ENCODE results near the gene PIN4. TPM values are rescaled to one million over a fixed set of nuclear protein-coding genes. Genes with fewer than 3 reads are reported as not detected.
"Not testable (repeated sequence)": the region's sequence is repeated elsewhere in the genome, so short reads cannot be mapped to it uniquely, and the experiment has no call there.

PIN4 gene
- total RNA-seq, 5 donors from 2014 or later (not counting 1 experiment from before 2014, with no cell fraction given) = 4.1 to 9.8 (median 7.1) TPM

GRCh38 chrX:72158773-72159172 lies 22.8 kb upstream of the PIN4 start:
- H3K4me1 Mint-ChIP-seq = no peaks in the 10 kb centered on the region
- ChIA-PET CTCF (no interaction called here), POLR2A (no interaction called here)
- DNase-seq (no peak), ATAC-seq (replicated peaks in 1 of 4) (no peak)
- no peaks in the 10 kb centered on the region for H3K4me1 ChIP-seq (ENCODE audit: control insufficient read depth in 1 of 2, extremely low read depth in 1 of 2, insufficient read depth in 2 of 2, low read length in 2 of 2)
- no peak overlapping the region for H3K27ac ChIP-seq (ENCODE audit: low read length)
- H3K27me3 Mint-ChIP-seq = peaks cover 0 to 21% of the 10 kb centered on the region in 2 donors
- H3K27me3 ChIP-seq (replicated peaks in 1 of 2; ENCODE audit: control insufficient read depth in 2 of 2, extremely low read depth in 1 of 2, insufficient read depth in 2 of 2, low read length in 1 of 2) = no peaks in the 10 kb centered on the region
- no peak overlapping the region for H3K4me3 Mint-ChIP-seq
- no peaks in the 10 kb centered on the region for H3K9me3 ChIP-seq
- no peak overlapping the region for H3K27ac Mint-ChIP-seq
- WGBS (ENCODE audit: insufficient coverage) = 60% methylated on average over 1 of the region's 3 CpGs
- no peak overlapping the region for H3K4me3 ChIP-seq (ENCODE audit: control insufficient read depth in 1 of 2, extremely low read depth in 1 of 2, low read length in 1 of 2)
- H3K36me3 ChIP-seq (ENCODE audit: control insufficient read depth in 2 of 2, extremely low read depth in 1 of 2, insufficient read depth in 1 of 2, low read length in 1 of 2) = no peaks in the 10 kb centered on the region
- no peaks in the 10 kb centered on the region for H3K36me3 Mint-ChIP-seq
- H3K9me3 Mint-ChIP-seq = no peaks in the 10 kb centered on the region

- no peak overlapping the region for H3K4me3 ChIP-seq (ENCODE audit: control insufficient read depth in 1 of 2, extremely low read depth in 1 of 2, low read length in 1 of 2)
Measured at GRCh38 chrX:72159769-72160168, 21.8 kb upstream of the PIN4 start.

DNA sequence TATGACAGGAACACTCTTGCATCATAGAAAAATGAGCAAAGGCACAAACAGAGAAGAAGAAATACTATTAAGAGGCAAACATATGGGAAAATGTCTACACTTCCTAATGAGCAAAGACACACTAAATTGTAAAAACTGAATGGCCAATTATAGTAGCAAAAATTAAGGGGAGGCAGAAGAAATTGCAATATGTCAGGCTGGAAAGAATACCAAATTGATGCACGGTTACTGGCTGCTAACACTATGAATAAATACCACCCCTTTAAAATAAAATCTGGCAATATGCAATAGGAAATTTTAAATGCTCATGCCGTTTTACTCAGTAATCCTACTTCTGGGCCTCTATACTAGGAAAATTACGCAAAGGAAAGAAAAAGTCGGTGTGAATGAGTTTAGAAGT lies 16.0 kb upstream of the PIN4 start:
- Mint-ChIP-seq H3K9me3 (no peaks in the 10 kb centered on the region), H3K27me3 (peaks cover 0 to 11% of the 10 kb centered on the region in 2 donors), H3K4me3 (no peak overlapping the region), H3K27ac (no peak overlapping the region), H3K36me3 (no peaks in the 10 kb centered on the region), H3K4me1 (peaks cover 4 to 8% (median 6%) of the 10 kb centered on the region in 3 donors)
- Histone ChIP-seq H3K36me3 (ENCODE audit: control insufficient read depth in 2 of 2, extremely low read depth in 1 of 2, insufficient read depth in 1 of 2, low read length in 1 of 2) (no peaks in the 10 kb centered on the region), H3K9me3 (no peaks in the 10 kb centered on the region), H3K27ac (ENCODE audit: low read length) (no peak overlapping the region), H3K4me3 (ENCODE audit: control insufficient read depth in 1 of 2, extremely low read depth in 1 of 2, low read length in 1 of 2) (no peak overlapping the region), H3K4me1 (ENCODE audit: control insufficient read depth in 1 of 2, extremely low read depth in 1 of 2, insufficient read depth in 2 of 2, low read length in 2 of 2) (peaks cover 0 to 2% of the 10 kb centered on the region in 2 experiments), H3K27me3 (replicated peaks in 1 of 2; ENCODE audit: control insufficient read depth in 2 of 2, extremely low read depth in 1 of 2, insufficient read depth in 2 of 2, low read length in 1 of 2) (no peaks in the 10 kb centered on the region)
- ATAC-seq (replicated peaks in 1 of 4) (no peak), DNase-seq (no peak)
- POLR2A ChIA-PET = no interaction called here
- WGBS (ENCODE audit: insufficient coverage) = no CpG with 5 or more reads among the region's 4 CpGs
- CTCF ChIA-PET = no interaction called here

More at GRCh38 chrX:72159769-72160168, 21.8 kb upstream of the PIN4 start:
- Mint-ChIP-seq H3K4me3 (no peak overlapping the region), H3K4me1 (no peaks in the 10 kb centered on the region), H3K9me3 (no peaks in the 10 kb centered on the region), H3K27me3 (peaks cover 0 to 21% of the 10 kb centered on the region in 2 donors), H3K27ac (no peak overlapping the region), H3K36me3 (no peaks in the 10 kb centered on the region)
- H3K9me3 ChIP-seq = no peaks in the 10 kb centered on the region
- CTCF ChIA-PET = no interaction called here
- no peaks in the 10 kb centered on the region for H3K4me1 ChIP-seq (ENCODE audit: control insufficient read depth in 1 of 2, extremely low read depth in 1 of 2, insufficient read depth in 2 of 2, low read length in 2 of 2)
- ATAC-seq (replicated peaks in 1 of 4) (no peak), DNase-seq (no peak)
- no peaks in the 10 kb centered on the region for H3K27me3 ChIP-seq (replicated peaks in 1 of 2; ENCODE audit: control insufficient read depth in 2 of 2, extremely low read depth in 1 of 2, insufficient read depth in 2 of 2, low read length in 1 of 2)
- H3K27ac ChIP-seq (ENCODE audit: low read length) = no peak overlapping the region
- POLR2A ChIA-PET = no interaction called here
- H3K36me3 ChIP-seq (ENCODE audit: control insufficient read depth in 2 of 2, extremely low read depth in 1 of 2, insufficient read depth in 1 of 2, low read length in 1 of 2) = no peaks in the 10 kb centered on the region
- no CpG with 5 or more reads among the region's 10 CpGs for WGBS (ENCODE audit: insufficient coverage)

- WGBS (ENCODE audit: insufficient coverage) = no CpG with 5 or more reads among the region's 6 CpGs
- CTCF ChIA-PET = interaction anchor here in 1 of 2 donors (0.5 kb wide), 1 partner anchor 888 kb away, joined by 3 read pairs; no protein-coding TSS in a partner anchor
Measured at GRCh38 chrX:72169008-72169728, 12.4 kb upstream of the PIN4 start.

GRCh38 chrX:72176289-72176688 lies 5.3 kb upstream of the PIN4 start:
- H3K4me1 ChIP-seq (ENCODE audit: control insufficient read depth in 1 of 2, extremely low read depth in 1 of 2, insufficient read depth in 2 of 2, low read length in 2 of 2); H3K4me3 Mint-ChIP-seq; H3K27me3 Mint-ChIP-seq; ATAC-seq (replicated peaks in 1 of 4); H3K27me3 ChIP-seq (replicated peaks in 1 of 2; ENCODE audit: control insufficient read depth in 2 of 2, extremely low read depth in 1 of 2, insufficient read depth in 2 of 2, low read length in 1 of 2); H3K4me3 ChIP-seq (ENCODE audit: control insufficient read depth in 1 of 2, extremely low read depth in 1 of 2, low read length in 1 of 2); DNase-seq; H3K27ac Mint-ChIP-seq; H3K9me3 ChIP-seq; H3K27ac ChIP-seq (ENCODE audit: low read length); POLR2A ChIA-PET; CTCF ChIA-PET; H3K36me3 ChIP-seq (ENCODE audit: control insufficient read depth in 2 of 2, extremely low read depth in 1 of 2, insufficient read depth in 1 of 2, low read length in 1 of 2); H3K9me3 Mint-ChIP-seq; H3K36me3 Mint-ChIP-seq: not testable (repeated sequence)
- WGBS (ENCODE audit: insufficient coverage) = no CpG with 5 or more reads among the region's 5 CpGs
- H3K4me1 Mint-ChIP-seq = peaks cover 0 to 12% (median 4%) of the 10 kb centered on the region in 3 donors

More at GRCh38 chrX:72169008-72169728, 12.4 kb upstream of the PIN4 start:
- Histone ChIP-seq H3K27ac (ENCODE audit: low read length) (peak overlapping the region; percentile 87), H3K36me3 (ENCODE audit: control insufficient read depth in 2 of 2, extremely low read depth in 1 of 2, insufficient read depth in 1 of 2, low read length in 1 of 2) (no peaks in the 10 kb centered on the region), H3K9me3 (no peaks in the 10 kb centered on the region), H3K4me1 (ENCODE audit: control insufficient read depth in 1 of 2, extremely low read depth in 1 of 2, insufficient read depth in 2 of 2, low read length in 2 of 2) (peaks cover 0 to 2% of the 10 kb centered on the region in 2 experiments), H3K4me3 (ENCODE audit: control insufficient read depth in 1 of 2, extremely low read depth in 1 of 2, low read length in 1 of 2) (peak overlapping the region; percentile 23 to 45), H3K27me3 (replicated peaks in 1 of 2; ENCODE audit: control insufficient read depth in 2 of 2, extremely low read depth in 1 of 2, insufficient read depth in 2 of 2, low read length in 1 of 2) (no peaks in the 10 kb centered on the region)
- H3K4me1 Mint-ChIP-seq = peaks cover 4 to 8% (median 6%) of the 10 kb centered on the region in 3 donors
- no peaks in the 10 kb centered on the region for H3K9me3 Mint-ChIP-seq
- DNase-seq (peak in 33 of 35 experiments; percentile 4 to 73 (median 24)), ATAC-seq (replicated peaks in 1 of 4) (peak; percentile 88 to 94 (median 93))
- peak overlapping the region; percentile 54 to 77 (median 72) for H3K4me3 Mint-ChIP-seq
- H3K27ac Mint-ChIP-seq = peak overlapping the region; percentile 92 to 93
- no peaks in the 10 kb centered on the region for H3K36me3 Mint-ChIP-seq
- POLR2A ChIA-PET = interaction anchor here in 1 of 2 donors (0.6 kb wide), 1 partner anchor 813 kb away, joined by 3 read pairs; no protein-coding TSS in a partner anchor
- peaks cover 0 to 5% of the 10 kb centered on the region in 2 donors for H3K27me3 Mint-ChIP-seq

DNA sequence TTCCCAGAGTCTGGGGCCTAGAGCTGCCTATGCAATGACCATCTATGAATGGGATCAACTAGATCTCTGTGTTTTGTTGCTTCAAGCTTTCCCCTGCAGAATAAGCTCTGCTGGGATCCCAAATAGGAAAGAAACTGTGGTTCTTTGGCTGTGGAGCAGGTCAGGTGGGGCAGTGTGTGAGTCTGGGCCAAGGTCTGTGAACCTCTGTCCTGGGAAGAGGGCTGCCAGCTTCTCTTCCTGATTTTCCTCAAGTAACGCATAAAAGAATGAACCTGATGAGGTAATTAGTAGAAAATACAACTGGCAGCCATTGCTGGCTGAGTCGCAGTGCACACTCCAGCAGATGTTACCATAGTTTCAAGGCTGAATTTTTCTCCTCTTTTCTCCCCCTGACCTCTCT lies 4.6 kb upstream of the PIN4 start:
- Histone ChIP-seq H3K27me3 (replicated peaks in 1 of 2; ENCODE audit: control insufficient read depth in 2 of 2, extremely low read depth in 1 of 2, insufficient read depth in 2 of 2, low read length in 1 of 2) (no peaks in the 10 kb centered on the region), H3K4me1 (ENCODE audit: control insufficient read depth in 1 of 2, extremely low read depth in 1 of 2, insufficient read depth in 2 of 2, low read length in 2 of 2) (peaks cover 4 to 6% of the 10 kb centered on the region in 2 experiments), H3K36me3 (ENCODE audit: control insufficient read depth in 2 of 2, extremely low read depth in 1 of 2, insufficient read depth in 1 of 2, low read length in 1 of 2) (no peaks in the 10 kb centered on the region), H3K4me3 (ENCODE audit: control insufficient read depth in 1 of 2, extremely low read depth in 1 of 2, low read length in 1 of 2) (no peak overlapping the region), H3K9me3 (no peaks in the 10 kb centered on the region), H3K27ac (ENCODE audit: low read length) (no peak overlapping the region)
- H3K4me3 Mint-ChIP-seq = no peak overlapping the region
- H3K9me3 Mint-ChIP-seq = no peaks in the 10 kb centered on the region
- no CpG with 5 or more reads among the region's 2 CpGs for WGBS (ENCODE audit: insufficient coverage)
- POLR2A ChIA-PET = no interaction called here
- CTCF ChIA-PET = no interaction called here
- H3K27ac Mint-ChIP-seq = no peak overlapping the region
- peaks cover 0 to 3% of the 10 kb centered on the region in 2 donors for H3K27me3 Mint-ChIP-seq
- ATAC-seq (replicated peaks in 1 of 4) (no peak), DNase-seq (no peak)
- H3K4me1 Mint-ChIP-seq = peaks cover 0 to 12% (median 4%) of the 10 kb centered on the region in 3 donors
- no peaks in the 10 kb centered on the region for H3K36me3 Mint-ChIP-seq
